K562 (cell line): ENCODE data around the gene BLM. TPM values are rescaled to one million over a fixed set of nuclear protein-coding genes. Genes with fewer than 3 reads are reported as not detected.

ENCODE experiments used
- BMI1 ChIP-seq: fragments of 150-350 bp; IDR thresholded peaks from 2 replicates; pipeline ENCODE4 v1.6.1; 2014; ENCODE audit warnings: low read length
- HNRNPL ChIP-seq: fragments of 200-400 bp; formaldehyde crosslinking; IDR thresholded peaks from 2 replicates; pipeline ENCODE4 v1.6.1; 2017; ENCODE audit warnings: low read depth, mild to moderate bottlenecking, low read length
- JUN ChIP-seq, 2 experiments: sonication (generic) in 1 of 2; formaldehyde crosslinking in 1 of 2; IDR thresholded peaks; 2 replicates each; pipeline versions ENCODE4 v1.6.1 to v1.8.0; 2012 to 2022; ENCODE audit warnings: borderline replicate concordance in 2 of 2, mild to moderate bottlenecking in 2 of 2, improper control_type of control experiment in 1 of 2, low read depth in 1 of 2, low read length in 1 of 2, missing genetic modification reagents in 1 of 2
- LEF1 ChIP-seq: fragments of 450-650 bp; IDR thresholded peaks from 2 replicates; pipeline ENCODE4 v1.6.1; 2016; ENCODE audit warnings: mild to moderate bottlenecking
- MCM2 ChIP-seq: fragments of 450-650 bp; IDR thresholded peaks from 2 replicates; pipeline ENCODE4 v1.6.1; 2017; ENCODE audit warnings: low read depth, mild to moderate bottlenecking
- MYNN ChIP-seq, 2 experiments: sonication (generic); formaldehyde crosslinking in 1 of 2; IDR thresholded peaks; 2 replicates each; pipeline versions ENCODE4 v1.5.0 to v1.6.1; 2016 to 2020; ENCODE audit warnings: antibody characterized with exemption in 1 of 2, missing genetic modification reagents in 1 of 2
- NONO ChIP-seq, 2 experiments: fragments of 200-400 bp in 1 of 2; fragments of 450-650 bp in 1 of 2; formaldehyde crosslinking in 1 of 2; IDR thresholded peaks; 2 replicates each; pipeline ENCODE4 v1.6.1; 2017; ENCODE audit warnings: low read depth in 2 of 2, mild to moderate bottlenecking in 2 of 2, moderate library complexity in 2 of 2, low read length in 1 of 2
- RBM39 ChIP-seq: fragments of 200-400 bp; formaldehyde crosslinking; optimal IDR thresholded peaks from 2 replicates; pipeline ENCODE3; 2018; ENCODE audit warnings: low read depth, low read length
- SMAD2 ChIP-seq: fragments of 150-350 bp; IDR thresholded peaks from 2 replicates; pipeline ENCODE4 v1.6.1; 2014; ENCODE audit warnings: low read depth, mild to moderate bottlenecking, low read length
- STAT5A ChIP-seq: IDR thresholded peaks from 2 replicates; pipeline ENCODE4 v1.6.1; 2012; ENCODE audit warnings: low read length, inconsistent platforms, borderline replicate concordance
- ZBTB7A ChIP-seq: IDR thresholded peaks from 2 replicates; pipeline ENCODE4 v1.6.1; 2011; ENCODE audit warnings: low read depth, mild to moderate bottlenecking, low read length, moderate library complexity, borderline replicate concordance; ENCODE audit not compliant: control insufficient read depth
- ZNF224 ChIP-seq: sonication (generic); formaldehyde crosslinking; IDR thresholded peaks from 2 replicates; pipeline ENCODE4 v1.8.0; 2022; ENCODE audit warnings: mild to moderate bottlenecking, missing genetic modification reagents
- ZNF311 ChIP-seq: fragments of 250-450 bp; sonication (Bioruptor Pico); IDR thresholded peaks from 2 replicates; pipeline ENCODE4 v1.4.0; 2020; ENCODE audit warnings: mild to moderate bottlenecking, moderate library complexity
- polyA plus RNA-seq, 8 experiments: library from polyadenylated mRNA; depleted of rRNA in 4 of 8; stranded (reverse) in 5 of 8; unstranded in 3 of 8; fragments of >200 nt; fragmentation: Nextera tagmentation in 2 of 8; fragmentation: Illumina TruSeq in 1 of 8; extraction: Ambion mirVana in 2 of 8; extraction: Trizol in 1 of 8; gene quantifications; 2 replicates each; pipeline versions ENCODE4 v1.2.1 to v1.2.3, GENCODE V29; 2011 to 2014; ENCODE audit warnings: inconsistent platforms in 1 of 8, missing spikeins in 1 of 8
- total RNA-seq, 7 experiments: library from RNA; depleted of rRNA in 6 of 7; stranded (reverse); fragments of >200 nt in 6 of 7; fragmentation: Illumina TruSeq in 2 of 7; extraction: Trizol in 2 of 7; gene quantifications; 2 replicates each; pipeline versions ENCODE4 v1.2.1 to v1.2.3, GENCODE V29; 2011 to 2021; ENCODE audit warnings: low replicate concordance in 1 of 7
- TF ChIP-seq, protein P1 (sequence below), 3 experiments: fragments of 200-800 bp in 1 of 3; fragments of 250-450 bp in 1 of 3; fragments of 450-650 bp in 1 of 3; sonication (Bioruptor Pico) in 1 of 3; sonication (Bioruptor generic) in 1 of 3; formaldehyde crosslinking in 1 of 3; IDR thresholded peaks; 2 replicates each; pipeline versions ENCODE4 v1.6.1 to v1.8.0; 2016 to 2022; ENCODE audit warnings: mild to moderate bottlenecking in 2 of 3, missing genetic modification characterization in 2 of 3, missing compliant biosample characterization in 1 of 3, moderate library complexity in 1 of 3
- TF ChIP-seq, protein P2 (sequence below): sonication (generic); formaldehyde crosslinking; IDR thresholded peaks from 2 replicates; pipeline ENCODE4 v1.8.0; 2022; ENCODE audit warnings: missing genetic modification reagents, mild to moderate bottlenecking, borderline replicate concordance
- TF ChIP-seq, protein P3 (sequence below): fragments of 250-450 bp; sonication (Bioruptor Pico); IDR thresholded peaks from 2 replicates; pipeline ENCODE4 v1.6.1; 2021; ENCODE audit warnings: mild to moderate bottlenecking
- TF ChIP-seq, protein P4 (sequence below): sonication (generic); formaldehyde crosslinking; IDR thresholded peaks from 2 replicates; pipeline ENCODE4 v1.4.0; 2020; ENCODE audit warnings: mild to moderate bottlenecking, missing genetic modification reagents
- TF ChIP-seq, protein P5 (sequence below): fragments of 450-650 bp; IDR thresholded peaks from 2 replicates; pipeline ENCODE4 v1.6.1; 2016; ENCODE audit warnings: missing biosample characterization, missing genetic modification characterization

Gene BLM
- total and polyA plus RNA-seq, 9 of the 15 experiments (the other 6 are each of a cell fraction or from before 2014, with no cell fraction given), result 21.0 to 56.0 (median 43.9) TPM

DNA sequence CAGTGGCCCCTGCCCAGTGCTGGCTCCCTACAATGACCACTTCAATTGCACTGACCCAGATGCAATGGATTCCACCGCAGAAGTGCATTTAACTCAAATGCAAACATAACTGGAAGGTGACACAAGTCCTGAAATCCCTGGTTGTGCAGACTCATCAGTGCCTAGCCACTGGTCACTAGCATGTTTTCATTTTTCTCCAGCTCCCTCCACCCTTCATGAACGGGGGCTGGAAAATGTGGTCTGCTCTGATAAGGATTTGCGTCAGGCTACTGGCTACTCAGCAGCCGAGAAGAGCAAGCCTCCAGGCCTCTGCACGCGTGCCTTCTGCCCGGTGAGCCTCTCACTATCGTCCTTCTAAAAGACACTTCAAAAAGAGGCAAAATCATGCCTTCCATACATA, 123.8 kb downstream of the BLM start (continued):
- TF ChIP-seq STAT5A, result peak; percentile 90
- TF ChIP-seq, protein P1, sequence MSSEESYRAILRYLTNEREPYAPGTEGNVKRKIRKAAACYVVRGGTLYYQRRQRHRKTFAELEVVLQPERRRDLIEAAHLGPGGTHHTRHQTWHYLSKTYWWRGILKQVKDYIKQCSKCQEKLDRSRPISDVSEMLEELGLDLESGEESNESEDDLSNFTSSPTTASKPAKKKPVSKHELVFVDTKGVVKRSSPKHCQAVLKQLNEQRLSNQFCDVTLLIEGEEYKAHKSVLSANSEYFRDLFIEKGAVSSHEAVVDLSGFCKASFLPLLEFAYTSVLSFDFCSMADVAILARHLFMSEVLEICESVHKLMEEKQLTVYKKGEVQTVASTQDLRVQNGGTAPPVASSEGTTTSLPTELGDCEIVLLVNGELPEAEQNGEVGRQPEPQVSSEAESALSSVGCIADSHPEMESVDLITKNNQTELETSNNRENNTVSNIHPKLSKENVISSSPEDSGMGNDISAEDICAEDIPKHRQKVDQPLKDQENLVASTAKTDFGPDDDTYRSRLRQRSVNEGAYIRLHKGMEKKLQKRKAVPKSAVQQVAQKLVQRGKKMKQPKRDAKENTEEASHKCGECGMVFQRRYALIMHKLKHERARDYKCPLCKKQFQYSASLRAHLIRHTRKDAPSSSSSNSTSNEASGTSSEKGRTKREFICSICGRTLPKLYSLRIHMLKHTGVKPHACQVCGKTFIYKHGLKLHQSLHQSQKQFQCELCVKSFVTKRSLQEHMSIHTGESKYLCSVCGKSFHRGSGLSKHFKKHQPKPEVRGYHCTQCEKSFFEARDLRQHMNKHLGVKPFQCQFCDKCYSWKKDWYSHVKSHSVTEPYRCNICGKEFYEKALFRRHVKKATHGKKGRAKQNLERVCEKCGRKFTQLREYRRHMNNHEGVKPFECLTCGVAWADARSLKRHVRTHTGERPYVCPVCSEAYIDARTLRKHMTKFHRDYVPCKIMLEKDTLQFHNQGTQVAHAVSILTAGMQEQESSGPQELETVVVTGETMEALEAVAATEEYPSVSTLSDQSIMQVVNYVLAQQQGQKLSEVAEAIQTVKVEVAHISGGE (CRISPR knock-in tag; IDR thresholded peaks at IDR 0.05), result no peak; a peak in 2 of 6 replicates
- no peak for TF ChIP-seq RBM39
- no peak for TF ChIP-seq ZBTB7A
- TF ChIP-seq MCM2, result no peak
- TF ChIP-seq, protein P2, sequence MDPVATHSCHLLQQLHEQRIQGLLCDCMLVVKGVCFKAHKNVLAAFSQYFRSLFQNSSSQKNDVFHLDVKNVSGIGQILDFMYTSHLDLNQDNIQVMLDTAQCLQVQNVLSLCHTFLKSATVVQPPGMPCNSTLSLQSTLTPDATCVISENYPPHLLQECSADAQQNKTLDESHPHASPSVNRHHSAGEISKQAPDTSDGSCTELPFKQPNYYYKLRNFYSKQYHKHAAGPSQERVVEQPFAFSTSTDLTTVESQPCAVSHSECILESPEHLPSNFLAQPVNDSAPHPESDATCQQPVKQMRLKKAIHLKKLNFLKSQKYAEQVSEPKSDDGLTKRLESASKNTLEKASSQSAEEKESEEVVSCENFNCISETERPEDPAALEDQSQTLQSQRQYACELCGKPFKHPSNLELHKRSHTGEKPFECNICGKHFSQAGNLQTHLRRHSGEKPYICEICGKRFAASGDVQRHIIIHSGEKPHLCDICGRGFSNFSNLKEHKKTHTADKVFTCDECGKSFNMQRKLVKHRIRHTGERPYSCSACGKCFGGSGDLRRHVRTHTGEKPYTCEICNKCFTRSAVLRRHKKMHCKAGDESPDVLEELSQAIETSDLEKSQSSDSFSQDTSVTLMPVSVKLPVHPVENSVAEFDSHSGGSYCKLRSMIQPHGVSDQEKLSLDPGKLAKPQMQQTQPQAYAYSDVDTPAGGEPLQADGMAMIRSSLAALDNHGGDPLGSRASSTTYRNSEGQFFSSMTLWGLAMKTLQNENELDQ (CRISPR knock-in tag), result no peak
- TF ChIP-seq, protein P3, sequence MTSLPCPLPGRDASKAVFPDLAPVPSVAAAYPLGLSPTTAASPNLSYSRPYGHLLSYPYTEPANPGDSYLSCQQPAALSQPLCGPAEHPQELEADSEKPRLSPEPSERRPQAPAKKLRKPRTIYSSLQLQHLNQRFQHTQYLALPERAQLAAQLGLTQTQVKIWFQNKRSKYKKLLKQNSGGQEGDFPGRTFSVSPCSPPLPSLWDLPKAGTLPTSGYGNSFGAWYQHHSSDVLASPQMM (CRISPR knock-in tag), result no peak
- no peak for TF ChIP-seq SMAD2
- TF ChIP-seq, protein P4, sequence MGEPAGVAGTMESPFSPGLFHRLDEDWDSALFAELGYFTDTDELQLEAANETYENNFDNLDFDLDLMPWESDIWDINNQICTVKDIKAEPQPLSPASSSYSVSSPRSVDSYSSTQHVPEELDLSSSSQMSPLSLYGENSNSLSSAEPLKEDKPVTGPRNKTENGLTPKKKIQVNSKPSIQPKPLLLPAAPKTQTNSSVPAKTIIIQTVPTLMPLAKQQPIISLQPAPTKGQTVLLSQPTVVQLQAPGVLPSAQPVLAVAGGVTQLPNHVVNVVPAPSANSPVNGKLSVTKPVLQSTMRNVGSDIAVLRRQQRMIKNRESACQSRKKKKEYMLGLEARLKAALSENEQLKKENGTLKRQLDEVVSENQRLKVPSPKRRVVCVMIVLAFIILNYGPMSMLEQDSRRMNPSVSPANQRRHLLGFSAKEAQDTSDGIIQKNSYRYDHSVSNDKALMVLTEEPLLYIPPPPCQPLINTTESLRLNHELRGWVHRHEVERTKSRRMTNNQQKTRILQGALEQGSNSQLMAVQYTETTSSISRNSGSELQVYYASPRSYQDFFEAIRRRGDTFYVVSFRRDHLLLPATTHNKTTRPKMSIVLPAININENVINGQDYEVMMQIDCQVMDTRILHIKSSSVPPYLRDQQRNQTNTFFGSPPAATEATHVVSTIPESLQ (CRISPR knock-in tag), result no peak
- TF ChIP-seq ZNF224 (CRISPR knock-in tag), result no peak
- peak; percentile 91 for TF ChIP-seq JUN (IDR thresholded peaks at IDR 0.05; ENCODE audit: borderline replicate concordance, low read depth, low read length)
- no peak for TF ChIP-seq JUN (CRISPR knock-in tag; IDR thresholded peaks at IDR 0.05; ENCODE audit: borderline replicate concordance)
- peak in 1 of 2 experiments; percentile 60; a peak in 1 of 4 replicates for TF ChIP-seq NONO (IDR thresholded peaks at IDR 0.05; ENCODE audit: low read depth in 2 of 2, low read length in 1 of 2)
- peak; percentile 99 for TF ChIP-seq LEF1
- TF ChIP-seq BMI1, result no peak
- TF ChIP-seq HNRNPL, result no peak
- no peak for TF ChIP-seq ZNF311 (CRISPR knock-in tag)
- TF ChIP-seq, protein P5, sequence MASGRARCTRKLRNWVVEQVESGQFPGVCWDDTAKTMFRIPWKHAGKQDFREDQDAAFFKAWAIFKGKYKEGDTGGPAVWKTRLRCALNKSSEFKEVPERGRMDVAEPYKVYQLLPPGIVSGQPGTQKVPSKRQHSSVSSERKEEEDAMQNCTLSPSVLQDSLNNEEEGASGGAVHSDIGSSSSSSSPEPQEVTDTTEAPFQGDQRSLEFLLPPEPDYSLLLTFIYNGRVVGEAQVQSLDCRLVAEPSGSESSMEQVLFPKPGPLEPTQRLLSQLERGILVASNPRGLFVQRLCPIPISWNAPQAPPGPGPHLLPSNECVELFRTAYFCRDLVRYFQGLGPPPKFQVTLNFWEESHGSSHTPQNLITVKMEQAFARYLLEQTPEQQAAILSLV (tag), result no peak
- TF ChIP-seq MYNN (IDR thresholded peaks at IDR 0.05), result peak; percentile 90
- no peak for TF ChIP-seq MYNN (CRISPR knock-in tag; IDR thresholded peaks at IDR 0.05)
